Dermis lymphatic vessel endothelial cell (primary cell): ENCODE results near the gene SLC30A5. TPM values are rescaled to one million over a fixed set of nuclear protein-coding genes. Genes with fewer than 3 reads are reported as not detected.

Experiments
- total RNA-seq: library from RNA; depleted of rRNA; stranded (reverse); fragments of >200 nt; gene quantifications from 2 replicates; pipeline ENCODE4 v1.2.1, GENCODE V29; 2014

Gene SLC30A5
- 54.3 and 57.1 TPM in 2 replicates for total RNA-seq

GRCh38 chr5:69093771-69094482 lies at the start of gene SLC30A5:
SLC30A5 (plus strand) TSS chr5:69094014; CDS start chr5:69094256, 242 bp downstream.

GRCh38 chr5:69166686-69167492 lies 73.1 kb downstream of the SLC30A5 start, which contains the start of gene CCNB1:
CCNB1 (plus strand) TSS chr5:69167150; CDS start chr5:69167263, 113 bp downstream.

Other genes starting within 250 kb of the SLC30A5 start
- gene CCNB1, start 73.1 kb downstream of the SLC30A5 start, total RNA-seq: 26.8 and 27.2 TPM in 2 replicates
- 2.9 and 6.7 TPM in 2 replicates for gene CENPH, start 95.6 kb downstream of the SLC30A5 start, total RNA-seq
- 30.3 and 33.3 TPM in 2 replicates for gene CDK7, start 140.9 kb downstream of the SLC30A5 start, total RNA-seq
- gene CCDC125, start 238.8 kb downstream of the SLC30A5 start, total RNA-seq: 3.7 and 5.8 TPM in 2 replicates